Uterus (tissue), 2 donors: ENCODE results near the gene OPTN.

Experiments used
- CTCF ChIP-seq, 4 experiments: fragments of 200-600 bp in 2 of 4; fragments of 450-650 bp in 2 of 4; sonication (generic) in 2 of 4; IDR thresholded peaks; one replicate each; pipeline ENCODE4 v1.5.1; 2016 to 2019; ENCODE audit warnings: antibody characterized with exemption in 4 of 4, mild to moderate bottlenecking in 2 of 4, moderate library complexity in 1 of 4
- POLR2A ChIP-seq, 2 donors: fragments of 450-650 bp; IDR thresholded peaks; one replicate each; pipeline ENCODE4 v1.6.1; 2016; ENCODE audit warnings: antibody characterized with exemption in 2 of 2, mild to moderate bottlenecking in 1 of 2, moderate library complexity in 1 of 2

DNA sequence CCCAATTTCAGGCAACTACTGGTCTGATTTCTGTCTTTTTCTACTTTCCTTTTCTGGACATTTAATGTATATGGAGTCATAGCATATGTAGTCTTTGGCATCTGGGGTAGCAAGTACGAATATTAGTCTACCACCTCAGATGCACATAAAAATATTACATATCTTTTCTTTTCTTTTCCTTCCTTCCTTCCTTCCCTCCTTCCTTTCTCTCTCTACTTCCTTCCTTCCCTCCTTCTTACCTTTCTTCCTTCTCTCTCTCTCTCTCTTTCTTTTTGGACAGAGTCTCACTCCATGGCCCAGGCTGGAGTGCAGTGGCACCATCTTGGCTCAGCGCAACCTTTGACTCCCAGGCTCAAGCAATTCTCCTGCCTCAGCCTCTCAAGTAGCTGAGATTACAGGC is 4.0 kb upstream of the OPTN start:
- TF ChIP-seq CTCF (IDR thresholded peaks at IDR 0.05) (no peak), POLR2A (IDR thresholded peaks at IDR 0.05) (no peak)
